HCT116 (cell line): Measurements from ENCODE around the gene SMG5. TPM values are rescaled to one million over a fixed set of nuclear protein-coding genes. Genes with fewer than 3 reads are reported as not detected.

Experiments used
- ATAC-seq: fragments of 200-7000 bp; cut with Tn5 transposase; 2 replicates; pipeline ENCODE4 v1.9.1; 2020; ENCODE audit warnings: mild to moderate bottlenecking, moderate library complexity
- BruUV-seq: library from RNA; stranded (reverse); fragments of 400-500 nt; replicated peaks from 2 replicates; lab custom pipeline; 2021; lab: Mats Ljungman, UMichigan
- CTCF ChIA-PET: fragments of 300-600 bp; sonication (Branson Sonifier 250); formaldehyde crosslinking; loops from one replicate; lab custom pipeline; 2021; ENCODE audit warnings: antibody characterized with exemption; lab: Charles Lee
- POLR2A ChIA-PET: fragments of 300-600, 350-600 bp; sonication (Branson Sonifier 250); formaldehyde crosslinking; loops from one replicate; lab custom pipeline; 2021; ENCODE audit warnings: antibody characterized with exemption; lab: Charles Lee
- RAD21 ChIA-PET, 2 experiments: fragments of 300-600 bp; sonication (Branson Sonifier 250); formaldehyde crosslinking; loops; one replicate each; lab custom pipeline; 2023; ENCODE audit warnings: low total read pairs in 2 of 2; ENCODE audit not compliant: uncharacterized antibody in 2 of 2, unreplicated experiment in 2 of 2, low non-redundant PET in 1 of 2; lab: Charles Lee
- DNase-seq: peaks from one replicate; pipeline ENCODE4 v3.0.0-alpha.2; 2010; ENCODE audit warnings: low read depth, low spot score
- H2AFZ ChIP-seq: fragments of 200-600 bp; shearing (Covaris generic), sonication (generic); 2 replicates; pipeline ENCODE4 v1.6.1; 2017; ENCODE audit warnings: low read depth, mixed run types, mixed read lengths, antibody characterized with exemption, low read length; ENCODE audit not compliant: poor library complexity, severe bottlenecking
- H3K27ac ChIP-seq: 2 replicates; pipeline ENCODE4 v1.5.1; 2012; ENCODE audit warnings: low read depth, low read length
- H3K27me3 ChIP-seq: fragments of 200-600 bp; sonication (generic); 2 replicates; pipeline ENCODE4 v1.6.1; 2016; ENCODE audit warnings: mixed run types, low read length, mixed read lengths; ENCODE audit not compliant: insufficient read depth
- H3K36me3 ChIP-seq, 2 experiments: fragments of 200-500 bp in 1 of 2; fragments of 200-600 bp in 1 of 2; sonication (Bioruptor generic) in 1 of 2; sonication (generic) in 1 of 2; 2 replicates each; pipeline versions ENCODE4 v1.5.1 to v1.6.1; 2014 to 2016; ENCODE audit warnings: low read length in 2 of 2, inconsistent platforms in 1 of 2, mixed read lengths in 1 of 2, mixed run types in 1 of 2; ENCODE audit not compliant: insufficient read depth in 2 of 2, control insufficient read depth in 1 of 2
- H3K4me1 ChIP-seq, 2 experiments: fragments of 200-600 bp in 1 of 2; sonication (generic) in 1 of 2; 2 replicates each; pipeline versions ENCODE4 v1.5.1 to v1.6.1; 2012 to 2017; ENCODE audit warnings: low read length in 2 of 2, inconsistent platforms in 1 of 2, mild to moderate bottlenecking in 1 of 2, mixed read lengths in 1 of 2, mixed run types in 1 of 2, moderate library complexity in 1 of 2; ENCODE audit not compliant: insufficient read depth in 2 of 2, control insufficient read depth in 1 of 2
- H3K4me2 ChIP-seq: fragments of 200-600 bp; sonication (generic); 2 replicates; pipeline ENCODE4 v1.6.1; 2017; ENCODE audit warnings: mixed run types, low read length, mixed read lengths
- H3K4me3 ChIP-seq, 2 experiments: fragments of 200-600 bp in 1 of 2; sonication (generic) in 1 of 2; replicated peaks in 1 of 2; 2 replicates each; pipeline ENCODE4 v1.5.1; 2011 to 2016; ENCODE audit warnings: low read length in 2 of 2, control low read depth in 1 of 2, low read depth in 1 of 2, mild to moderate bottlenecking in 1 of 2, mixed read lengths in 1 of 2, mixed run types in 1 of 2
- H3K79me2 ChIP-seq: fragments of 200-600 bp; sonication (generic); 2 replicates; pipeline ENCODE4 v1.6.1; 2017; ENCODE audit warnings: mild to moderate bottlenecking, mixed run types, low read length, moderate library complexity, mixed read lengths; ENCODE audit not compliant: insufficient read depth
- H3K9ac ChIP-seq: fragments of 200-600 bp; sonication (generic); 2 replicates; pipeline ENCODE4 v1.6.1; 2016; ENCODE audit warnings: low read length, mixed read lengths
- H3K9me2 ChIP-seq: fragments of 200-600 bp; sonication (generic), shearing (Covaris generic); 2 replicates; pipeline ENCODE4 v1.6.1; 2017; ENCODE audit warnings: mixed run types, mild to moderate bottlenecking, moderate library complexity; ENCODE audit not compliant: insufficient read depth
- H3K9me3 ChIP-seq, 2 experiments: fragments of 200-500 bp in 1 of 2; fragments of 200-600 bp in 1 of 2; sonication (Bioruptor generic) in 1 of 2; sonication (generic) in 1 of 2; 2 replicates each; pipeline ENCODE4 v1.6.1; 2014 to 2017; ENCODE audit warnings: low read length in 2 of 2, mixed read lengths in 2 of 2, inconsistent platforms in 1 of 2, low read depth in 1 of 2, mild to moderate bottlenecking in 1 of 2, mixed run types in 1 of 2, moderate library complexity in 1 of 2; ENCODE audit not compliant: control insufficient read depth in 1 of 2, insufficient read depth in 1 of 2
- H4K20me1 ChIP-seq: fragments of 200-600 bp; sonication (generic), shearing (Covaris generic); 2 replicates; pipeline ENCODE4 v1.6.1; 2017; ENCODE audit warnings: mixed run types, mild to moderate bottlenecking, moderate library complexity; ENCODE audit not compliant: insufficient read depth
- CEBPB ChIP-seq: IDR thresholded peaks from 2 replicates; pipeline ENCODE4 v1.6.1; 2012; ENCODE audit warnings: low read depth
- CTCF ChIP-seq, 3 experiments: fragments of 200-600 bp in 1 of 3; sonication (generic) in 1 of 3; IDR thresholded peaks in 2 of 3; conservative IDR thresholded peaks in 1 of 3; 2 replicates each; pipeline ENCODE4 v1.5.1; 2012 to 2017; ENCODE audit warnings: low read depth in 2 of 3, low read length in 2 of 3, antibody characterized with exemption in 1 of 3, borderline replicate concordance in 1 of 3, control low read depth in 1 of 3, mild to moderate bottlenecking in 1 of 3, mixed read lengths in 1 of 3, mixed run types in 1 of 3, moderate library complexity in 1 of 3; ENCODE audit not compliant: insufficient read depth in 1 of 3
- EGR1 ChIP-seq: IDR thresholded peaks from 2 replicates; pipeline ENCODE4 v1.6.1; 2012; ENCODE audit warnings: low read depth
- EZH2phosphoT487 ChIP-seq: fragments of 200-600 bp; IDR thresholded peaks from 2 replicates; pipeline ENCODE4 v1.6.1; 2018; ENCODE audit warnings: antibody characterized with exemption, borderline replicate concordance
- FOSL1 ChIP-seq: IDR thresholded peaks from 2 replicates; pipeline ENCODE4 v1.6.1; 2012; ENCODE audit warnings: low read depth
- JUND ChIP-seq: IDR thresholded peaks from 2 replicates; pipeline ENCODE4 v1.6.1; 2012
- MAX ChIP-seq: IDR thresholded peaks from 2 replicates; pipeline ENCODE4 v1.6.1; 2012
- POLR2A ChIP-seq: IDR thresholded peaks from 2 replicates; pipeline ENCODE4 v1.7.0; 2011; ENCODE audit warnings: borderline replicate concordance; ENCODE audit not compliant: insufficient read depth, insufficient read length; ENCODE audit errors: extremely low read depth
- POLR2AphosphoS5 ChIP-seq: IDR thresholded peaks from 2 replicates; pipeline ENCODE4 v1.6.1; 2011; ENCODE audit warnings: mild to moderate bottlenecking, low read depth, low read length, moderate library complexity
- REST ChIP-seq: IDR thresholded peaks from 2 replicates; pipeline ENCODE4 v1.6.1; 2012; ENCODE audit warnings: low read depth
- SP1 ChIP-seq: IDR thresholded peaks from 2 replicates; pipeline ENCODE4 v1.6.1; 2012; ENCODE audit warnings: low read depth
- SRF ChIP-seq: IDR thresholded peaks from 2 replicates; pipeline ENCODE4 v1.6.1; 2012; ENCODE audit warnings: low read depth
- ZBTB33 ChIP-seq: IDR thresholded peaks from 2 replicates; pipeline ENCODE4 v1.6.1; 2011; ENCODE audit warnings: mild to moderate bottlenecking, low read length, moderate library complexity; ENCODE audit not compliant: insufficient replicate concordance; ENCODE audit errors: extremely low read depth
- ZFX ChIP-seq: fragments of 450-650 bp; IDR thresholded peaks from 2 replicates; pipeline ENCODE4 v1.6.1; 2017
- ZNF274 ChIP-seq: fragments of 200-500 bp; sonication (Bioruptor generic); IDR thresholded peaks from 2 replicates; pipeline ENCODE4 v1.6.1; 2014; ENCODE audit warnings: mild to moderate bottlenecking, low read depth, low read length, inconsistent platforms
- intact Hi-C: fragments of 100-400 bp; cut with micrococcal nuclease; formaldehyde crosslinking; loops from 2 replicates; pipeline ENCODE4 v1.10.0; 2022
- total RNA-seq: library from RNA; stranded (reverse); gene quantifications from one replicate; pipeline ENCODE4 v1.2.1, GENCODE V29; 2021; ENCODE audit not compliant: unreplicated experiment

The SMG5 gene
- total RNA-seq, 1 experiment from 2014 or later: 75.2 TPM

- no peaks in the 10 kb centered on the region for H3K9me3 ChIP-seq
- POLR2A ChIA-PET: no interaction called here
- intact Hi-C loops: no loop called here
- TF ChIP-seq EGR1: no peak
- TF ChIP-seq FOSL1: no peak
- no peak for TF ChIP-seq ZFX
- no peak for TF ChIP-seq MAX
- TF ChIP-seq POLR2A: no peak
- TF ChIP-seq REST: no peak
- no peak for TF ChIP-seq SRF
- no peak for TF ChIP-seq SP1
- no peak for TF ChIP-seq POLR2AphosphoS5
- no peak for TF ChIP-seq JUND
- no peak for TF ChIP-seq EZH2phosphoT487
- TF ChIP-seq CEBPB: no peak
- no peak for TF ChIP-seq ZNF274
- no peak for TF ChIP-seq CTCF (IDR thresholded peaks at IDR 0.05 in 2 of 3, conservative IDR thresholded peaks at IDR 0.05 in 1 of 3; ENCODE audit: borderline replicate concordance in 1 of 3, insufficient read depth in 1 of 3, low read depth in 2 of 3, low read length in 2 of 3)
- no peak for TF ChIP-seq ZBTB33
- TF ChIP-seq, all 23 proteins: peak for 0
- DNase-seq: no peak
- Histone ChIP-seq H3K4me2 (no peak overlapping the region), H3K4me3 (no peak overlapping the region), H4K20me1 (no peaks in the 10 kb centered on the region; the same call in 1 of the 2 replicates), H3K27me3 (no peaks in the 10 kb centered on the region), H3K79me2 (peaks cover 23% of the 10 kb centered on the region; the same call in 1 of the 2 replicates), H3K9me2 (no peaks in the 10 kb centered on the region), H3K4me1 (peaks cover 0 to 16% of the 10 kb centered on the region in 2 experiments; a peak in 2 of 4 replicates), H3K9ac (no peak overlapping the region), H3K27ac (no peak overlapping the region), H2AFZ (no peak overlapping the region), H3K36me3 (peaks cover 56 to 70% of the 10 kb centered on the region in 2 experiments)
- TSS peak; percentile 47 for BruUV-seq
- ChIA-PET CTCF (interaction anchor here (0.7 kb wide), 1 partner anchor 13 kb away, joined by 3 read pairs; no protein-coding TSS in a partner anchor), RAD21 (no interaction called here)
- no peak for ATAC-seq
Measured at GRCh38 chr1:156266051-156266450, 16.6 kb downstream of the SMG5 start.
